Spinal cord (tissue), 10 donors: Measurements from ENCODE around the gene NLGN1. TPM values are rescaled to one million over a fixed set of nuclear protein-coding genes. Genes with fewer than 3 reads are reported as not detected.
A peak's percentile ranks its signal among the peaks of the same experiment; 100 is the strongest.

ENCODE experiments used
- DNase-seq, 6 donors: peaks; one replicate each; pipeline versions ENCODE4 v3.0.0 to v3.0.0-alpha.2; 2013 to 2015; ENCODE audit warnings: low spot score in 6 of 6, low read depth in 4 of 6
- H3K27ac ChIP-seq: one replicate; pipeline ENCODE4 v1.5.1; 2013; ENCODE audit warnings: low read depth, low read length, control low read depth
- H3K27me3 ChIP-seq: one replicate; pipeline ENCODE4 v1.6.1; 2013; ENCODE audit warnings: low read length; ENCODE audit not compliant: control insufficient read depth, insufficient read depth
- H3K36me3 ChIP-seq: one replicate; pipeline ENCODE4 v1.6.1; 2013; ENCODE audit warnings: low read length; ENCODE audit not compliant: control insufficient read depth, insufficient read depth
- H3K4me1 ChIP-seq: one replicate; pipeline ENCODE4 v1.6.1; 2013; ENCODE audit warnings: low read length; ENCODE audit not compliant: control insufficient read depth, insufficient read depth
- H3K4me3 ChIP-seq: one replicate; pipeline ENCODE4 v1.5.1; 2013; ENCODE audit warnings: low read depth, low read length, control low read depth
- H3K9me3 ChIP-seq: one replicate; pipeline ENCODE4 v1.6.1; 2013; ENCODE audit warnings: low read length; ENCODE audit not compliant: control insufficient read depth, insufficient read depth
- WGBS: methylation state at CpG from one replicate; pipeline ENCODE4 v1.1.5; 2013; ENCODE audit warnings: missing lambda C conversion rate; ENCODE audit not compliant: insufficient coverage; 5-methylcytosine and 5-hydroxymethylcytosine counted together
- polyA plus RNA-seq, 2 donors: library from polyadenylated mRNA; unstranded; fragments of 120-200 nt; gene quantifications; one replicate each; pipeline ENCODE4 v1.2.1, GENCODE V29; 2013; ENCODE audit not compliant: insufficient read length in 2 of 2
- total RNA-seq, 2 donors: library from RNA; depleted of rRNA in 1 of 2; stranded (reverse); fragments of 120-200 nt in 1 of 2; fragments of >200 nt in 1 of 2; gene quantifications; one replicate each; pipeline versions ENCODE4 v1.2.3 to v1.2.4, GENCODE V29; 2013 to 2014
- donor health status: healthy.

The NLGN1 gene
- total and polyA plus RNA-seq, 4 donors: 18.9 to 81.2 (median 40.0) TPM

GRCh38 chr3:174255454-174255853, 857.9 kb downstream of the NLGN1 start:
- H3K27me3 ChIP-seq: no peaks in the 10 kb centered on the region
- no peak overlapping the region for H3K27ac ChIP-seq
- H3K36me3 ChIP-seq: no peaks in the 10 kb centered on the region
- no peak overlapping the region for H3K4me3 ChIP-seq
- no peaks in the 10 kb centered on the region for H3K4me1 ChIP-seq
- WGBS: 100% methylated on average over 4 of the region's 6 CpGs
- H3K9me3 ChIP-seq: no peaks in the 10 kb centered on the region
- no peak for DNase-seq

DNA sequence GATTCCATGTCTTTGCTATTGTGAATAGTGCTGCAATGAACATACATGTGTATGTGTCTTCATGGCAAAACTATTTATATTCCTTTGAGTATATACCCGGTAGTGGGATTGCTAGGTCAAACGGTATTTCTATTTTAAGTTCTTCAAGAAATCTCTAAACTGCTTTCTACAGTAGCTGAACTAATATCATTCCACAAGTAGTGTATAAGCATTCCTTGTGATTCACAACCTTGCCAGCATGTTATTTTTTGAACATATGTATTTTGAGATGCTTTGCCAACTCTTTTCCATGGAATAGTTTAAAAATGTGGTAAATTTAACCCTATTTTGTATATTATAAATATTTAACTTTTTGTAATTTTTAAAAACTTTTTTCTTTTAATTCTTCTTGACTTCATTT, 868.9 kb downstream of the NLGN1 start:
- no peaks in the 10 kb centered on the region for H3K9me3 ChIP-seq
- H3K4me3 ChIP-seq: no peak overlapping the region
- no peaks in the 10 kb centered on the region for H3K4me1 ChIP-seq
- no peak for DNase-seq
- no peak overlapping the region for H3K27ac ChIP-seq
- no CpG with 5 or more reads among the region's 2 CpGs for WGBS
- H3K36me3 ChIP-seq: no peaks in the 10 kb centered on the region
- no peaks in the 10 kb centered on the region for H3K27me3 ChIP-seq

- H3K9me3 ChIP-seq: no peaks in the 10 kb centered on the region
- H3K4me3 ChIP-seq: no peak overlapping the region
- no peak overlapping the region for H3K27ac ChIP-seq
- DNase-seq: no peak
- no peaks in the 10 kb centered on the region for H3K4me1 ChIP-seq
- WGBS: 42% methylated on average over 2 of the region's 5 CpGs
- no peaks in the 10 kb centered on the region for H3K36me3 ChIP-seq
- H3K27me3 ChIP-seq: no peaks in the 10 kb centered on the region
Measured at GRCh38 chr3:174268061-174268460, 870.5 kb downstream of the NLGN1 start.

DNA sequence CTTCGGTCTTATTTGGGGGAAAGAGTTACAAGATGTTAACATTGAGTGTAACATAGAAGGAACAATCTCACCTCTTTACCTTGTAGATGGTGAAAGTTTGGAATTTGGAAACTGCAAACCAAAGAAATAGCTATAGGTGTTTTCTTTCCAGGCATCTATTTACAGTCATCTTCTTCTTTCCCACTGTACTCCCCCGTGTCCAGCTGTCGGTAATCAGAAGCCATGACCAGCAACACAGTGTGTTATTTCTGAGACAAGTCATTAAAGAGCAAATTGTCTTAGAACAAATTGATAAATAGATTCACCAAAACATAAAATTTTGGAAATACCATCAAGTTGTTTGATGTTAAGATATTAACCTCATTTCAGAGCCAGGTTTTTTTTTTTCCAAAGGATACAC, 871.0 kb downstream of the NLGN1 start:
- DNase-seq: no peak
- no CpG with 5 or more reads among the region's 3 CpGs for WGBS

DNA sequence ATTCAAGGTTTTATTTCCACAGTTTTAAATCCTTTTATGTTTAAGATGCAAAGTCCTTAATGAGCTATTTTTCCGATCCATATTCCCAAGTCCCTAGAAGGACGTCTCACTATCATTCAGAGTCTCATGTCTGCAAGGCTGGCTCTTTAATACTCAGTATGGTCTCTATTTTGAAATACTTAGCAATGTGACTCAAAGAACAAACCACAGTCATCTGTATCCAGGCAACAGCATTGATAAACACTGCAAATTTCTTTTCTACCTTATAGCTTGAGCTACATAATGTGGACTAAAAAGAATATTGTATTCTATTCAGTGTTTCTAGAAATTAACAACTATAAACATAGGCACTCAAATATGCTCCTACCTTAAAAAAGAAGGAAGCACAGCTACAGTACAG, 873.3 kb downstream of the NLGN1 start:
- H3K4me3 ChIP-seq: no peak overlapping the region
- H3K9me3 ChIP-seq: no peaks in the 10 kb centered on the region
- peak in 2 of 6 donors; percentile 4 to 34 for DNase-seq
- no peaks in the 10 kb centered on the region for H3K36me3 ChIP-seq
- H3K4me1 ChIP-seq: no peaks in the 10 kb centered on the region
- no peak overlapping the region for H3K27ac ChIP-seq
- H3K27me3 ChIP-seq: no peaks in the 10 kb centered on the region
- WGBS: 80% methylated on average over 2 of the region's 2 CpGs

More for the DNA sequence above, 871.0 kb downstream of the NLGN1 start:
- Histone ChIP-seq H3K27me3 (no peaks in the 10 kb centered on the region), H3K9me3 (no peaks in the 10 kb centered on the region), H3K36me3 (no peaks in the 10 kb centered on the region), H3K4me1 (no peaks in the 10 kb centered on the region), H3K27ac (no peak overlapping the region), H3K4me3 (no peak overlapping the region)

- DNase-seq: no peak
- H3K4me1 ChIP-seq: no peaks in the 10 kb centered on the region
- no peak overlapping the region for H3K4me3 ChIP-seq
- no peaks in the 10 kb centered on the region for H3K9me3 ChIP-seq
- no peaks in the 10 kb centered on the region for H3K36me3 ChIP-seq
- H3K27me3 ChIP-seq: no peaks in the 10 kb centered on the region
- no CpG with 5 or more reads among the region's 2 CpGs for WGBS
- no peak overlapping the region for H3K27ac ChIP-seq
Measured at GRCh38 chr3:174275336-174275735, 877.8 kb downstream of the NLGN1 start.

DNA sequence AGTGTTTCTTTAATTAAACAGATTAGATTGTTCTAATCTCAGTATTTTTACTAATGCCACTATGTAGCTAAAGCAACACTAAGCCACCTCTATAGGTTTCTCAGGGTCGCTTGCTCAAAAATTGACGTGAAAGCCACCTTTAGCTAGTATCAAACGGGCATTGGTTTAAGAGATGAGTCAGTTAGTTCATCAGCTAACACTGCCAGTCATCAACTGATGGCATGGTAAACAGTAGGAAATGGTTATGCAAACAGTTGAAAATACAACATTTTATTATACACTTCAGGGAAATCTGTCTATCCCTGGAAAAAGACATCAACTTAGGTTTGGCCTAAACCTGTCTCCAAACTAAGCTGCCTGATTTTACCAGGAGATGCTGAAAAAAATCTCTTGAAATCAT, 879.3 kb downstream of the NLGN1 start:
- WGBS: no CpG with 5 or more reads among the region's 3 CpGs
- no peak for DNase-seq
- Histone ChIP-seq H3K27me3 (no peaks in the 10 kb centered on the region), H3K4me1 (no peaks in the 10 kb centered on the region), H3K27ac (no peak overlapping the region), H3K4me3 (no peak overlapping the region), H3K9me3 (no peaks in the 10 kb centered on the region), H3K36me3 (no peaks in the 10 kb centered on the region)

GRCh38 chr3:174278094-174278493, 880.5 kb downstream of the NLGN1 start:
- no peaks in the 10 kb centered on the region for H3K27me3 ChIP-seq
- H3K27ac ChIP-seq: no peak overlapping the region
- H3K4me1 ChIP-seq: no peaks in the 10 kb centered on the region
- H3K9me3 ChIP-seq: no peaks in the 10 kb centered on the region
- H3K36me3 ChIP-seq: no peaks in the 10 kb centered on the region
- no CpG with 5 or more reads among the region's 1 CpG for WGBS
- no peak overlapping the region for H3K4me3 ChIP-seq
- no peak for DNase-seq

DNA sequence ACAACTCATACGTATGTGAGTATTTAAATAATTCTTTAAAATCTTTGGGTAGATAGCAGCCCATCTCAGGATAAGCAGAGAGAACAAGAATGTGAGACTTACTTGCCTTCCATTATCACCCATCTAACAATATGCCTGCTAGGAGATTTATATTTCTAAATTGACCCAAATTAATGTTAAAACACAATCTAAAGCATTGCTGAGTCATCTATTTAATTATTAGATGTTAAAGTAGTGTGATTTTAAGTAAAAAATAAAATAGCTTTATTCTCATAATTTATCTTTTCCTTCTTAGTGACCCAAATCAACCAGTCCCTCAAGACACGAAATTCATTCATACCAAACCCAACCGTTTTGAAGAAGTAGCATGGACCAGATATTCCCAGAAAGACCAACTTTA, 882.6 kb downstream of the NLGN1 start:
- H3K9me3 ChIP-seq: no peaks in the 10 kb centered on the region
- WGBS: 100% methylated on average over 1 of the region's 3 CpGs
- no peak overlapping the region for H3K27ac ChIP-seq
- no peaks in the 10 kb centered on the region for H3K27me3 ChIP-seq
- no peak for DNase-seq
- H3K4me3 ChIP-seq: no peak overlapping the region
- H3K36me3 ChIP-seq: no peaks in the 10 kb centered on the region
- no peaks in the 10 kb centered on the region for H3K4me1 ChIP-seq

- Histone ChIP-seq H3K27me3 (no peaks in the 10 kb centered on the region), H3K27ac (no peak overlapping the region), H3K4me1 (no peaks in the 10 kb centered on the region), H3K36me3 (no peaks in the 10 kb centered on the region), H3K4me3 (no peak overlapping the region), H3K9me3 (no peaks in the 10 kb centered on the region)
- WGBS: 100% methylated on average over 1 of the region's 3 CpGs
- peak in 2 of 6 donors; percentile 20 to 50 for DNase-seq
Measured at GRCh38 chr3:174285242-174285864, 887.8 kb downstream of the NLGN1 start.
